HEK293T (cell line): ENCODE results near the gene CLNS1A.

Experiments
- FOXA1 ChIP-seq: fragments of 450-650 bp; IDR thresholded peaks from 2 replicates; pipeline ENCODE4 v1.6.1; 2016; ENCODE audit warnings: mild to moderate bottlenecking
- FOXK2 ChIP-seq: fragments of 450-650 bp; IDR thresholded peaks from 2 replicates; pipeline ENCODE4 v1.6.1; 2016; ENCODE audit warnings: mild to moderate bottlenecking
- FOXM1 ChIP-seq: fragments of 450-650 bp; IDR thresholded peaks from 2 replicates; pipeline ENCODE4 v1.6.1; 2017; ENCODE audit warnings: mild to moderate bottlenecking, borderline replicate concordance
- HDGF ChIP-seq: fragments of 450-650 bp; IDR thresholded peaks from 2 replicates; pipeline ENCODE4 v1.6.1; 2017; ENCODE audit warnings: antibody characterized with exemption, borderline replicate concordance
- LEF1 ChIP-seq: fragments of 450-650 bp; IDR thresholded peaks from 2 replicates; pipeline ENCODE4 v1.6.1; 2017; ENCODE audit warnings: mild to moderate bottlenecking, borderline replicate concordance
- SP1 ChIP-seq: fragments of 450-650 bp; IDR thresholded peaks from 2 replicates; pipeline ENCODE4 v1.6.1; 2017

- no peak for TF ChIP-seq FOXA1
- no peak for TF ChIP-seq LEF1
- no peak for TF ChIP-seq FOXM1
- no peak for TF ChIP-seq SP1
- no peak for TF ChIP-seq HDGF
- no peak for TF ChIP-seq FOXK2
These were observed 31.2 kb upstream of the CLNS1A start for GRCh38 chr11:77668760-77669159.
